ENCODE measurements around the gene XRCC3.

The XRCC3 gene

GRCh38 chr14:103725001-103725682, 9.9 kb upstream of the XRCC3 start:
- no peak for DNase-seq

- no peak for DNase-seq
Measured at GRCh38 chr14:103724116-103724515, 8.9 kb upstream of the XRCC3 start.

GRCh38 chr14:103723748-103724081, 8.5 kb upstream of the XRCC3 start:
- DNase-seq: no peak

- DNase-seq: peak; percentile 16 to 24
Measured at GRCh38 chr14:103721334-103722120, 6.3 kb upstream of the XRCC3 start.

GRCh38 chr14:103719751-103720150, 4.5 kb upstream of the XRCC3 start:
- no peak for DNase-seq

GRCh38 chr14:103718572-103718971, 3.3 kb upstream of the XRCC3 start:
- DNase-seq: no peak

- no peak for DNase-seq
Measured at GRCh38 chr14:103716899-103717411, 1.7 kb upstream of the XRCC3 start.

GRCh38 chr14:103716091-103716801, 995 bp upstream of the XRCC3 start:
- peak; percentile 16 to 18 for DNase-seq

GRCh38 chr14:103714063-103714724, 1.1 kb downstream of the XRCC3 start:
- DNase-seq: no peak

- no peak for DNase-seq
Measured at GRCh38 chr14:103713304-103714062, 1.8 kb downstream of the XRCC3 start.

GRCh38 chr14:103712633-103713247, 2.5 kb downstream of the XRCC3 start:
- no peak for DNase-seq

GRCh38 chr14:103711516-103712431, 3.5 kb downstream of the XRCC3 start:
- DNase-seq: no peak

GRCh38 chr14:103710771-103711377, 4.4 kb downstream of the XRCC3 start:
- no peak for DNase-seq

- no peak for DNase-seq
Measured at GRCh38 chr14:103709814-103710213, 5.4 kb downstream of the XRCC3 start.

- DNase-seq: no peak
Measured at GRCh38 chr14:103708750-103709187, 6.5 kb downstream of the XRCC3 start.

GRCh38 chr14:103707329-103708263, 7.7 kb downstream of the XRCC3 start:
- DNase-seq: no peak

- no peak for DNase-seq
Measured at GRCh38 chr14:103706551-103707328, 8.5 kb downstream of the XRCC3 start.

Measured in activated CD4-positive, alpha-beta T cell treated with anti-CD3 and anti-CD28 coated beads for 4 hours (primary cell).